ENCODE data around the gene RAPGEF5.

- no peak for TF ChIP-seq CTCF (IDR thresholded peaks at IDR 0.05)
- no peak for TF ChIP-seq POLR2AphosphoS5 (IDR thresholded peaks at IDR 0.05)
Measured at GRCh38 chr7:22363756-22364422, 6.9 kb upstream of the RAPGEF5 start.
